SKM-1 treated with dmso at 0.1 percent for 144 hours (cell line): ENCODE results near the gene THY1.
"Not testable (repeated sequence)": the region's sequence is repeated elsewhere in the genome, so short reads cannot be mapped to it uniquely, and the experiment has no call there.

Source experiments
- DNase-seq: peaks from one replicate; lab custom pipeline; 2025; ENCODE audit not compliant: unreplicated experiment; lab: John Stamatoyannopoulos, UW

Gene THY1

GRCh38 chr11:119382513-119382912 lies 40.5 kb downstream of the THY1 start:
- DNase-seq, result not testable (repeated sequence)

- no peak for DNase-seq
Observed at GRCh38 chr11:119382101-119382500, 40.9 kb downstream of the THY1 start.

- peak; percentile 95 for DNase-seq
Observed at GRCh38 chr11:119381181-119381988, 41.6 kb downstream of the THY1 start, which contains the start of gene USP2. TSS of gene USP2 (minus strand) at chr11:119381690. CDS start at chr11:119373480, 8,210 bp downstream.

GRCh38 chr11:119380827-119381180 lies 42.2 kb downstream of the THY1 start:
- DNase-seq, result no peak

GRCh38 chr11:119380160-119380826 lies 42.7 kb downstream of the THY1 start:
- no peak for DNase-seq

GRCh38 chr11:119378851-119379465 lies 44.0 kb downstream of the THY1 start:
- no peak for DNase-seq

- DNase-seq, result no peak
Observed at GRCh38 chr11:119377961-119378667, 44.9 kb downstream of the THY1 start.

GRCh38 chr11:119377112-119377901 lies 45.7 kb downstream of the THY1 start:
- no peak for DNase-seq

- DNase-seq, result no peak
Observed at GRCh38 chr11:119376197-119376847, 46.6 kb downstream of the THY1 start.

- DNase-seq, result no peak
Observed at GRCh38 chr11:119375337-119376196, 47.4 kb downstream of the THY1 start.

- no peak for DNase-seq
Observed at GRCh38 chr11:119374632-119375336, 48.2 kb downstream of the THY1 start.

GRCh38 chr11:119373921-119374631 lies 48.9 kb downstream of the THY1 start:
- peak; percentile 40 for DNase-seq

GRCh38 chr11:119373059-119373920 lies 49.7 kb downstream of the THY1 start:
- no peak for DNase-seq

- no peak for DNase-seq
Observed at GRCh38 chr11:119372260-119373058, 50.5 kb downstream of the THY1 start.

- no peak for DNase-seq
Observed at GRCh38 chr11:119371778-119372182, 51.2 kb downstream of the THY1 start.

GRCh38 chr11:119371067-119371601 lies 51.8 kb downstream of the THY1 start:
- no peak for DNase-seq
